H9 (cell line): Measurements from ENCODE around the gene CYP26A1. TPM values are rescaled to one million over a fixed set of nuclear protein-coding genes. Genes with fewer than 3 reads are reported as not detected.

Source experiments
- DNase-seq: peaks from one replicate; pipeline ENCODE4 v3.0.0-alpha.2; 2017
- H2AFZ ChIP-seq: one replicate; pipeline ENCODE4 v1.6.1; 2013; ENCODE audit warnings: mild to moderate bottlenecking, low read length, control low read depth, moderate library complexity
- H2AK5ac ChIP-seq: 2 replicates; pipeline ENCODE4 v1.6.1; 2013; ENCODE audit warnings: low read length, control low read depth, mixed read lengths; ENCODE audit not compliant: insufficient read length
- H2BK120ac ChIP-seq: one replicate; pipeline ENCODE4 v1.6.1; 2013; ENCODE audit warnings: low read depth, mild to moderate bottlenecking, low read length, control low read depth, inconsistent platforms; ENCODE audit not compliant: poor library complexity, severe bottlenecking
- H2BK12ac ChIP-seq: 2 replicates; pipeline ENCODE4 v1.6.1; 2013; ENCODE audit warnings: low read length, control low read depth, mixed read lengths, low read depth; ENCODE audit not compliant: insufficient read length
- H2BK15ac ChIP-seq: 2 replicates; pipeline ENCODE4 v1.6.1; 2013; ENCODE audit warnings: low read depth, low read length, control low read depth
- H2BK20ac ChIP-seq: one replicate; pipeline ENCODE4 v1.6.1; 2013; ENCODE audit warnings: low read depth, mild to moderate bottlenecking, low read length, control low read depth, inconsistent platforms; ENCODE audit not compliant: poor library complexity, severe bottlenecking
- H2BK5ac ChIP-seq: 2 replicates; pipeline ENCODE4 v1.6.1; 2013; ENCODE audit warnings: low read length, control low read depth, mixed read lengths; ENCODE audit not compliant: insufficient read length
- H3K14ac ChIP-seq: 2 replicates; pipeline ENCODE4 v1.6.1; 2013; ENCODE audit warnings: low read length, control low read depth; ENCODE audit not compliant: insufficient read depth
- H3K18ac ChIP-seq: 2 replicates; pipeline ENCODE4 v1.6.1; 2013; ENCODE audit warnings: low read depth, mild to moderate bottlenecking, mixed read lengths, low read length, control low read depth; ENCODE audit not compliant: insufficient read length
- H3K23ac ChIP-seq: 2 replicates; pipeline ENCODE4 v1.6.1; 2013; ENCODE audit warnings: low read length, control low read depth, mixed read lengths, low read depth; ENCODE audit not compliant: insufficient read length
- H3K23me2 ChIP-seq: 2 replicates; pipeline ENCODE4 v1.6.1; 2013; ENCODE audit warnings: low read depth, mild to moderate bottlenecking, mixed read lengths, low read length, control low read depth; ENCODE audit not compliant: insufficient read length, poor library complexity, severe bottlenecking
- H3K27ac ChIP-seq: 2 replicates; pipeline ENCODE4 v1.5.1; 2013; ENCODE audit warnings: low read length, control low read depth, mixed read lengths, low read depth; ENCODE audit not compliant: insufficient read length
- H3K27me3 ChIP-seq: 2 replicates; pipeline ENCODE4 v1.6.1; 2013; ENCODE audit warnings: low read length, control low read depth, inconsistent platforms; ENCODE audit not compliant: insufficient read depth
- H3K4ac ChIP-seq: 2 replicates; pipeline ENCODE4 v1.6.1; 2013; ENCODE audit warnings: low read depth, mild to moderate bottlenecking, control low read depth, inconsistent platforms, low read length, moderate library complexity
- H3K4me1 ChIP-seq: 2 replicates; pipeline ENCODE4 v1.6.1; 2013; ENCODE audit warnings: low read length, control low read depth, inconsistent platforms; ENCODE audit not compliant: insufficient read depth
- H3K4me2 ChIP-seq: 2 replicates; pipeline ENCODE4 v1.6.1; 2013; ENCODE audit warnings: low read length, control low read depth, mixed read lengths; ENCODE audit not compliant: insufficient read length, insufficient read depth
- H3K56ac ChIP-seq: 2 replicates; pipeline ENCODE4 v1.6.1; 2013; ENCODE audit warnings: low read depth, mild to moderate bottlenecking, mixed read lengths, low read length, control low read depth; ENCODE audit not compliant: insufficient read length
- H3K79me1 ChIP-seq: 2 replicates; pipeline ENCODE4 v1.6.1; 2013; ENCODE audit warnings: low read depth, mild to moderate bottlenecking, moderate library complexity, low read length, control low read depth, inconsistent platforms; ENCODE audit not compliant: insufficient read depth, poor library complexity, severe bottlenecking
- H3K79me2 ChIP-seq: 2 replicates; pipeline ENCODE4 v1.6.1; 2013; ENCODE audit warnings: low read length, control low read depth, inconsistent platforms; ENCODE audit not compliant: insufficient read depth
- H3K9ac ChIP-seq: 2 replicates; pipeline ENCODE4 v1.6.1; 2013; ENCODE audit warnings: low read length, control low read depth, mixed read lengths; ENCODE audit not compliant: insufficient read length; ENCODE audit errors: extremely low read depth
- H3K9me3 ChIP-seq: one replicate; pipeline ENCODE4 v1.6.1; 2013; ENCODE audit warnings: low read depth, low read length, inconsistent platforms; ENCODE audit not compliant: control insufficient read depth
- H3T11ph ChIP-seq: one replicate; pipeline ENCODE4 v1.6.1; 2013; ENCODE audit warnings: mild to moderate bottlenecking, low read length, control low read depth, inconsistent platforms
- H4K20me1 ChIP-seq: one replicate; pipeline ENCODE4 v1.6.1; 2013; ENCODE audit not compliant: control insufficient read depth, insufficient read length, insufficient read depth
- H4K5ac ChIP-seq: 2 replicates; pipeline ENCODE4 v1.6.1; 2013; ENCODE audit warnings: low read depth, mild to moderate bottlenecking, mixed read lengths, low read length, control low read depth; ENCODE audit not compliant: insufficient read length
- H4K8ac ChIP-seq: replicated peaks from 2 replicates; pipeline ENCODE4 v1.6.1; 2013; ENCODE audit warnings: low read length, control low read depth, mixed read lengths, low read depth; ENCODE audit not compliant: insufficient read length
- H4K91ac ChIP-seq: 2 replicates; pipeline ENCODE4 v1.6.1; 2013; ENCODE audit warnings: low read depth, mild to moderate bottlenecking, moderate library complexity, mixed read lengths, low read length, control low read depth; ENCODE audit not compliant: insufficient read length
- H3K27ac Mint-ChIP-seq, 3 experiments: 2 replicates in 2 of 3; 3 replicates in 1 of 3; pipeline ENCODE4 v1.8.0; 2020 to 2021; ENCODE audit warnings: mixed read lengths in 3 of 3, mild to moderate bottlenecking in 1 of 3, moderate library complexity in 1 of 3
- H3K27me3 Mint-ChIP-seq: 2 replicates; pipeline ENCODE4 v1.8.0; 2021; ENCODE audit warnings: low read depth, mild to moderate bottlenecking, moderate library complexity, mixed read lengths
- H3K36me3 Mint-ChIP-seq, 3 experiments: 2 replicates in 2 of 3; 3 replicates in 1 of 3; pipeline ENCODE4 v1.8.0; 2020 to 2021; ENCODE audit warnings: low read depth in 3 of 3, mixed read lengths in 3 of 3; ENCODE audit not compliant: insufficient read depth in 1 of 3
- H3K4me1 Mint-ChIP-seq, 2 experiments: 2 replicates each; pipeline ENCODE4 v1.8.0; 2020; ENCODE audit warnings: mixed read lengths in 2 of 2
- H3K4me3 Mint-ChIP-seq, 2 experiments: 2 replicates in 1 of 2; 3 replicates in 1 of 2; pipeline ENCODE4 v1.8.0; 2020 to 2021; ENCODE audit warnings: mild to moderate bottlenecking in 2 of 2, mixed read lengths in 2 of 2, moderate library complexity in 1 of 2
- H3K9me3 Mint-ChIP-seq, 2 experiments: 2 replicates in 1 of 2; 3 replicates in 1 of 2; pipeline ENCODE4 v1.8.0; 2020; ENCODE audit warnings: mild to moderate bottlenecking in 2 of 2, mixed read lengths in 2 of 2, moderate library complexity in 1 of 2
- total RNA-seq: library from RNA; stranded (reverse); gene quantifications from 2 replicates; pipeline ENCODE4 v1.2.1, GENCODE V29; 2021
- TF ChIP-seq, protein P1 (sequence below): fragments of 200-600 bp; sonication (generic); conservative IDR thresholded peaks from 3 replicates; pipeline ENCODE4 v1.8.0; 2021; ENCODE audit warnings: antibody characterized with exemption, mild to moderate bottlenecking

Gene CYP26A1
- total RNA-seq, 1 experiment from 2014 or later, result 72.1 TPM

DNA sequence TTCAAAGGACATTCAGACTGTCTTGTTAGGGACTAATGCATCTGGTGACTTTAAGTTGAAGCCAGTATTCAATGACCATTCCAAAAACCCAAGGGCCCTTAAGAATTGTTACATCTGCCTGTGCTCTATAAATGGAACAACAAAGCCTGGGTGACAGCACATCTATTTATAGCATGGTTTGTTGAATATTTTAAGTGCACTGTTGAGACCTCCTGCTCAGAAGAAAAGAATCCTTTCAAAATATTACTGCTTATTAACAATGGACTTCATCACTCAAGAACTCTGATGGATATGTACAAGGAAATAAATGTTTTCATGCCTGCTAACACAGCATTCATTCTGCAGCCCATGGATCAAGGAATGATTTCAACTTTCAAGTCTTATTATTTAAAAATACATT, 46.2 kb upstream of the CYP26A1 start:
- Histone ChIP-seq H3K27ac (no peak overlapping the region), H3K14ac (no peak overlapping the region), H3K4me2 (no peak overlapping the region), H3K9me3 (no peaks in the 10 kb centered on the region), H3K18ac (no peak overlapping the region), H3K79me1 (no peaks in the 10 kb centered on the region), H2AFZ (no peak overlapping the region), H3K23me2 (no peaks in the 10 kb centered on the region), H2BK12ac (no peak overlapping the region), H4K20me1 (no peaks in the 10 kb centered on the region), H2BK5ac (no peak overlapping the region), H2AK5ac (no peak overlapping the region), H4K5ac (no peak overlapping the region), H4K8ac (no peak overlapping the region), H3T11ph (no peak overlapping the region), H3K27me3 (no peaks in the 10 kb centered on the region), H2BK20ac (no peak overlapping the region), H3K56ac (no peak overlapping the region), H3K9ac (no peak overlapping the region), H4K91ac (no peak overlapping the region), H3K79me2 (no peaks in the 10 kb centered on the region), H3K4me1 (no peaks in the 10 kb centered on the region), H2BK15ac (no peak overlapping the region), H2BK120ac (no peak overlapping the region), H3K23ac (no peak overlapping the region), H3K4ac (no peak overlapping the region)
- Mint-ChIP-seq H3K4me3 (no peak overlapping the region), H3K27me3 (no peaks in the 10 kb centered on the region), H3K27ac (no peak overlapping the region), H3K4me1 (peaks cover 18 to 28% of the 10 kb centered on the region in 2 experiments), H3K36me3 (peaks cover 0 to 17% (median 5%) of the 10 kb centered on the region in 3 experiments; a peak in 4 of 7 replicates), H3K9me3 (peaks cover 4 to 11% of the 10 kb centered on the region in 2 experiments; a peak in 3 of 5 replicates)
- no peak for DNase-seq
- TF ChIP-seq, protein P1, sequence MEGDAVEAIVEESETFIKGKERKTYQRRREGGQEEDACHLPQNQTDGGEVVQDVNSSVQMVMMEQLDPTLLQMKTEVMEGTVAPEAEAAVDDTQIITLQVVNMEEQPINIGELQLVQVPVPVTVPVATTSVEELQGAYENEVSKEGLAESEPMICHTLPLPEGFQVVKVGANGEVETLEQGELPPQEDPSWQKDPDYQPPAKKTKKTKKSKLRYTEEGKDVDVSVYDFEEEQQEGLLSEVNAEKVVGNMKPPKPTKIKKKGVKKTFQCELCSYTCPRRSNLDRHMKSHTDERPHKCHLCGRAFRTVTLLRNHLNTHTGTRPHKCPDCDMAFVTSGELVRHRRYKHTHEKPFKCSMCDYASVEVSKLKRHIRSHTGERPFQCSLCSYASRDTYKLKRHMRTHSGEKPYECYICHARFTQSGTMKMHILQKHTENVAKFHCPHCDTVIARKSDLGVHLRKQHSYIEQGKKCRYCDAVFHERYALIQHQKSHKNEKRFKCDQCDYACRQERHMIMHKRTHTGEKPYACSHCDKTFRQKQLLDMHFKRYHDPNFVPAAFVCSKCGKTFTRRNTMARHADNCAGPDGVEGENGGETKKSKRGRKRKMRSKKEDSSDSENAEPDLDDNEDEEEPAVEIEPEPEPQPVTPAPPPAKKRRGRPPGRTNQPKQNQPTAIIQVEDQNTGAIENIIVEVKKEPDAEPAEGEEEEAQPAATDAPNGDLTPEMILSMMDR, result no peak
